HG03045 (cell line): ENCODE results near the gene SEC16A.

Experiments used
- ATAC-seq: cut with Tn5 transposase; IDR thresholded peaks from one replicate; pipeline ENCODE4 v1.9.1; 2021; ENCODE audit warnings: mild to moderate bottlenecking, moderate library complexity; ENCODE audit not compliant: unreplicated experiment

Gene SEC16A

GRCh38 chr9:136466155-136466541, 16.7 kb downstream of the SEC16A start:
- no peak for ATAC-seq

GRCh38 chr9:136465500-136466154, 17.2 kb downstream of the SEC16A start:
- no peak for ATAC-seq

- ATAC-seq: no peak
These were observed 18.6 kb downstream of the SEC16A start for GRCh38 chr9:136464241-136464640.

GRCh38 chr9:136463578-136463977, 19.3 kb downstream of the SEC16A start:
- ATAC-seq: no peak

- no peak for ATAC-seq
These were observed 20.2 kb downstream of the SEC16A start for GRCh38 chr9:136462664-136463063.

- ATAC-seq: no peak
These were observed 22.0 kb downstream of the SEC16A start for GRCh38 chr9:136460772-136461325.

GRCh38 chr9:136459425-136459824, 23.4 kb downstream of the SEC16A start:
- no peak for ATAC-seq

- ATAC-seq: no peak
These were observed 25.5 kb downstream of the SEC16A start for GRCh38 chr9:136457326-136457725.

GRCh38 chr9:136456258-136456657, 26.6 kb downstream of the SEC16A start:
- no peak for ATAC-seq

GRCh38 chr9:136455043-136456002, 27.5 kb downstream of the SEC16A start:
- no peak for ATAC-seq

- ATAC-seq: no peak
These were observed 28.6 kb downstream of the SEC16A start for GRCh38 chr9:136454026-136454796.

- no peak for ATAC-seq
These were observed 29.5 kb downstream of the SEC16A start for GRCh38 chr9:136453326-136453725.

- no peak for ATAC-seq
These were observed 31.5 kb downstream of the SEC16A start for GRCh38 chr9:136451221-136451877.

- ATAC-seq: no peak
These were observed 34.2 kb downstream of the SEC16A start for GRCh38 chr9:136448655-136449054.

GRCh38 chr9:136447173-136447778, 35.6 kb downstream of the SEC16A start:
- no peak for ATAC-seq

GRCh38 chr9:136445799-136446198, 37.0 kb downstream of the SEC16A start:
- ATAC-seq: no peak

GRCh38 chr9:136444102-136444501, 38.7 kb downstream of the SEC16A start:
- ATAC-seq: no peak

GRCh38 chr9:136443687-136444086, 39.2 kb downstream of the SEC16A start:
- no peak for ATAC-seq

GRCh38 chr9:136443087-136443486, 39.8 kb downstream of the SEC16A start:
- ATAC-seq: no peak

GRCh38 chr9:136442265-136442664, 40.6 kb downstream of the SEC16A start:
- ATAC-seq: no peak
